Stimulated activated effector memory CD8-positive, alpha-beta T cell treated with anti-CD3 and anti-CD28 coated beads, Interleukin-12 subunit alpha, Interleukin-12 subunit beta, amount 100 ng/mL, for 72 hours (primary cell): ENCODE measurements around the gene FRMPD4.
"Not testable (repeated sequence)": the region's sequence is repeated elsewhere in the genome, so short reads cannot be mapped to it uniquely, and the experiment has no call there.

ENCODE experiments used
- ATAC-seq: fragments of 150-1000 bp; cut with Tn5 transposase; 2 replicates; pipeline ENCODE4 v1.10.0; 2021
- DNase-seq, 2 donors: peaks; one replicate each; pipeline ENCODE4 v3.0.0; 2021 to 2022; ENCODE audit warnings: low spot score in 2 of 2
- H3K27ac Mint-ChIP-seq: one replicate; pipeline ENCODE4 v1.8.0; 2022; ENCODE audit warnings: mild to moderate bottlenecking, mixed read lengths
- H3K36me3 Mint-ChIP-seq: one replicate; pipeline ENCODE4 v1.8.0; 2022; ENCODE audit warnings: mild to moderate bottlenecking, mixed read lengths
- H3K4me1 Mint-ChIP-seq: one replicate; pipeline ENCODE4 v1.8.0; 2022; ENCODE audit warnings: mixed read lengths
- H3K4me3 Mint-ChIP-seq: one replicate; pipeline ENCODE4 v1.8.0; 2022; ENCODE audit warnings: mild to moderate bottlenecking, mixed read lengths
- H3K9me3 Mint-ChIP-seq: one replicate; pipeline ENCODE4 v1.8.0; 2022; ENCODE audit warnings: mixed read lengths

FRMPD4 gene

DNA sequence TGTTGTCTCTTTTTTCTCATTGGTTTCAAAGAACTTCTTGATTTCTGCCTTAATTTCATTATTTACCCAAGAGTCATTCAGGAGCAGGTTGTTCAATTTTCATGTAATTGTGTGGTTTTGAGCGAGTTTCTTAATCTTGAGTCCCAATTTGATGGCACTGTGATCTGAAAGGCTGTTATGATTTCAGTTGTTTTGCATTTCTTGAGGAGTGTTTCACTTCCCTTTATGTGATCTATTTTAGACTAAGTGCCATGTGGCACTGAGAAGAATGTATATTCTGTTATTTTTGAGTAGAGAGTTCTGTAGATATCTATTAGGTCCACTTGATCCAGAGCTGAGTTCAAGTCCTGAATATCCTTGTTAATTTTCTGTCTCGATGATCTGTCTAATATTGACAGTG, 377.1 kb downstream of the FRMPD4 start:
- ATAC-seq, H3K4me3 Mint-ChIP-seq, H3K27ac Mint-ChIP-seq, H3K4me1 Mint-ChIP-seq, H3K9me3 Mint-ChIP-seq, H3K36me3 Mint-ChIP-seq, DNase-seq: not testable (repeated sequence)

GRCh38 chrX:12526306-12526705, 388.0 kb downstream of the FRMPD4 start:
- no peaks in the 10 kb centered on the region for H3K4me1 Mint-ChIP-seq
- ATAC-seq = no peak
- no peaks in the 10 kb centered on the region for H3K36me3 Mint-ChIP-seq
- H3K9me3 Mint-ChIP-seq = no peaks in the 10 kb centered on the region
- H3K27ac Mint-ChIP-seq = no peak overlapping the region
- DNase-seq = no peak
- H3K4me3 Mint-ChIP-seq = no peak overlapping the region

DNA sequence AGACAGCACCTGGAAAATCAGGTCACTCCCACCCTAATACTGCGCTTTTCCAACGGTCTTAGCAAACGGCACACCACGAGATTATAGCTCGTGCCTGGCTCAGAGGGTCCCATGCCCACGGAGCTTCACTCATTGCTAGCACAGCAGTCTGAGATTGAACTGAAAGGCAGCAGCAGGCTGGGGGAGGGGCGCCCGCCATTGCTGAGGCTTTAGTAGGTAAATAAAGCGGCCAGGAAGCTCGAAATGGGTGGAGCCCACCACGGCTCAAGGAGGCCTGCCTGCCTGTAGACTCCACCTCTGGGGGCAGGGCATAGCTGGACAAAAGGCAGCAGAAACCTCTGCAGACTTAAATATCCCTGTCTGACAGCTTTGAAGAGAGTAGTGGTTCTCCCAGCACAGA, 399.8 kb downstream of the FRMPD4 start:
- not testable (repeated sequence) for H3K9me3 Mint-ChIP-seq, DNase-seq, H3K36me3 Mint-ChIP-seq, H3K27ac Mint-ChIP-seq, H3K4me3 Mint-ChIP-seq, H3K4me1 Mint-ChIP-seq, ATAC-seq

DNA sequence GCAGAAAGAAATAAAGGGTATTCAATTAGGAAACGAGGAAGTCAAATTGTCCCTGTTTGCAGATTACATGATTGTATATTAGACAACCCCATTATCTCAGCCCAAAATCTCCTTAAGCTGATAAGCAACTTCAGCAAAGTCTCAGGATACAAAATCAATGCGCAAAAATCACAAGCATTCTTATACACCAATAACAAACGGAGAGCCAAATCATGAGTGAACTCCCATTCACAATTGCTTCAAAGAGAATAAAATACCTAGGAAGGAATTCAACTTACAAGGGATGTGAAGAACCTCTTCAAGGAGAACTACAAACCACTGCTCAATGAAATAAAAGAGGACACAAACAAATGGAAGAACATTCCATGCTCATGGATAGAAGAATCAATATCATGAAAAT, 404.0 kb downstream of the FRMPD4 start:
- not testable (repeated sequence) for H3K4me3 Mint-ChIP-seq, H3K36me3 Mint-ChIP-seq, DNase-seq, H3K27ac Mint-ChIP-seq, ATAC-seq, H3K9me3 Mint-ChIP-seq, H3K4me1 Mint-ChIP-seq

- Mint-ChIP-seq H3K36me3 (no peaks in the 10 kb centered on the region), H3K4me3 (no peak overlapping the region), H3K4me1 (no peaks in the 10 kb centered on the region), H3K9me3 (no peaks in the 10 kb centered on the region), H3K27ac (no peak overlapping the region)
- no peak for DNase-seq
- no peak for ATAC-seq
These were observed 410.1 kb downstream of the FRMPD4 start for GRCh38 chrX:12548341-12548740.

DNA sequence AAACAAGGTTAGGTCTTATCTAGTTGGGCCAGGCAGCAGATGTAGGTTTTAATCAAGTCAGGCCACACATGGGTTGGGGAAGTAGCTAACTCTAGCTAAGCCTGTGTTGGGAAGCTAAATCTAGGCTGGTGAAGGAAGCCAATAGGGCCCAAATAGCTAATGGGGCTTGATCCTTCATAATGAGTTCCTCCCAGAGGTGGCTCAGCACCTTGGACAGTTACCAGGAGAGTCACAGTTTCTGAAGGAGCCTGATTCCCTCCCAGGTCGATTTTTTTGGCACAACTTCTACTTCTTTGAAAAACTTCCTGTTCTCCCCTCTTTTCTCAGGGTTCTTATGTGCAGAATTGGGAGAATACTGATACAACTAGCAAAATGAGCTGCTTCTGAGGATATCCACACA, 410.5 kb downstream of the FRMPD4 start:
- ATAC-seq (no peak), DNase-seq (no peak)
- Mint-ChIP-seq H3K9me3 (no peaks in the 10 kb centered on the region), H3K36me3 (no peaks in the 10 kb centered on the region), H3K27ac (no peak overlapping the region), H3K4me1 (no peaks in the 10 kb centered on the region), H3K4me3 (no peak overlapping the region)

- Mint-ChIP-seq H3K4me3 (no peak overlapping the region), H3K4me1 (no peaks in the 10 kb centered on the region), H3K9me3 (no peaks in the 10 kb centered on the region), H3K36me3 (no peaks in the 10 kb centered on the region), H3K27ac (no peak overlapping the region)
- DNase-seq = no peak
- ATAC-seq = no peak
These were observed 415.9 kb downstream of the FRMPD4 start for GRCh38 chrX:12554206-12554605.

DNA sequence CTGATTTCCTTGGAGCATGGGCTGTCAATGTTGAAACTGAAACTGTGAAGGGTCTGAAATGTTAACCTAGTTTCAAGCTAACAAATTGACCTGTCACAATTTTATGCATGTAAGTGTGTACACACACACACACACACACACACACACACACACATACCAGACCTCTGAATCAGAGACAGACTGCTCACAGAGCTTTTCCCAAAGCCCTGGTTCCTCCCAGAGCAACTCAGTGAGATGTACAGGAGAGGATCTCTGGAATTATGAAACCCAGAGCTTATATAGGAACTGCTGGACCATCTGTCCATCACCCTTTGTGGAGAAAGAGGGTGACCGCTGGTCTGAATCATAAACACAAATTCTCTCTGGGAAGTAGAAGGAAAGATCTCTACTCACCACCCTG, 424.8 kb downstream of the FRMPD4 start:
- H3K36me3 Mint-ChIP-seq = no peaks in the 10 kb centered on the region
- no peaks in the 10 kb centered on the region for H3K9me3 Mint-ChIP-seq
- ATAC-seq (no peak), DNase-seq (no peak)
- no peaks in the 10 kb centered on the region for H3K4me1 Mint-ChIP-seq
- no peak overlapping the region for H3K27ac Mint-ChIP-seq
- H3K4me3 Mint-ChIP-seq = no peak overlapping the region

DNA sequence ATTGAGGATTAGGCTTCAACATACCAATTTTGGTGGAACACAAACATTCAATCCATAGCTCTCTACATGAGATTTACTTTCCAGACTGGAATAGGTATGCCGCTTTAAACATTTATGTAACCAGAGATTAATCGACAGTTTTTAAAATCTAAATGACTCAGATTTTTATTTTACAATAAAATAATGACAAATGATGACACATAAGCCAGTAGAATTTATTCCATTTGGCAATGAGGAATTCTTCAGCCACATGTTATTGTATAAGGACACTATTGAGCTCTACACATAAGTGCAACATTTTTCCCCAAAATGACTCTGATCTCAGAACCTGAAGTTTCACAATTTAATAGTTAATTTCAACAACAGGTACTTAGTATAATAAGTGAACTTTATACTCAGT, 425.9 kb downstream of the FRMPD4 start:
- ATAC-seq = no peak
- no peak overlapping the region for H3K27ac Mint-ChIP-seq
- DNase-seq = no peak
- H3K9me3 Mint-ChIP-seq = no peaks in the 10 kb centered on the region
- no peaks in the 10 kb centered on the region for H3K36me3 Mint-ChIP-seq
- no peaks in the 10 kb centered on the region for H3K4me1 Mint-ChIP-seq
- no peak overlapping the region for H3K4me3 Mint-ChIP-seq

GRCh38 chrX:12567857-12568256, 429.6 kb downstream of the FRMPD4 start:
- ATAC-seq (no peak), DNase-seq (no peak)

DNA sequence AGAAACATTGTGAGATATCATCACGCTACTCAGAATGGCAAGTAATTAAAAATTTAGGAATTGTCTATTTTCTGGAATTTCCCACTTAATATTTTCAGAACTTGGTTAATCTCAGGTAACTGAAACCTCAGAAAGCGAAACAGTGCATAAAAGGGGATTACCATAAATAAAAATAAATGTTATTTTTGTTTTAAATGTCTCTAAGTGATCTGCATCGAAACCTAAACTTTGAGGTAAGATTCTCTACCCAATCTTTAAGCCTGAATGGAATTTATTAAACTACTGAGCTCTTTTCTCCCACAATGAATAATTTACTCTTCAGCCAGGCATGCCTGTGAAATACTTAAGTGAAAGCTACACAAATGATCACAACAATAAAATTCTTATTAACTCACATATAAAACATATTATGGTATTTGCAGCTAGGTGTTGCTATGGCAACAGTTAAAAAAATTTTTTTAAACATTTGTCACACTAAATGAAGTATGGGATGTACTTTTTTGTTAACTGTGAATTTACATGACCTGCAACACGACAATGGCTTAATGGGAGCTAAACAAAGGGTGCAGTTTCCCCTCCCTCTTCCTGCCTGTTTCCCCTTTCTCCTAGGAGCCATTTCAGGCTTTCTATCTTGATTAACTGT, 432.7 kb downstream of the FRMPD4 start:
- Mint-ChIP-seq H3K36me3 (no peaks in the 10 kb centered on the region), H3K4me3 (no peak overlapping the region), H3K9me3 (no peaks in the 10 kb centered on the region), H3K27ac (no peak overlapping the region), H3K4me1 (no peaks in the 10 kb centered on the region)
- ATAC-seq (no peak), DNase-seq (no peak)

More at GRCh38 chrX:12567857-12568256, 429.6 kb downstream of the FRMPD4 start:
- H3K9me3 Mint-ChIP-seq = no peaks in the 10 kb centered on the region
- no peak overlapping the region for H3K4me3 Mint-ChIP-seq
- no peaks in the 10 kb centered on the region for H3K36me3 Mint-ChIP-seq
- no peaks in the 10 kb centered on the region for H3K4me1 Mint-ChIP-seq
- no peak overlapping the region for H3K27ac Mint-ChIP-seq

DNA sequence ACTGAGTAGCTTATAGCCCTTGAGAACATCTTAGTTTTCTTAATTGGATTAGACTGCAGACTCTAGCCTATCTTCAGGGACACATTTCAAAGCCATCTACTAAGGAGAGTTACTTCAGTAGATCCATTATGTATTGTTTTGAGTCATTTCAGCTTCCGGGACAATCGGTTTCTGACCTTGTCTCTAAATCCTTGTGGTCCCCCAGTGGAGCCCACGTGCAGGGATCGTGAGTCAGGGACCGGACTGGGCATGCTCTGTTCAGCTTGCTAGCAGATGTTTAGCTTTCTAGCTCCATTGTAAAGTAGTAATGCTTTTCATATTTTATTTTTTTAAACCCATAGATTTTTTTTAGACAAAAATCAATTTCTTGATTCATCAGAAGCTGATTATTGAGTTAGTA, 441.0 kb downstream of the FRMPD4 start:
- peaks cover 4% of the 10 kb centered on the region for H3K9me3 Mint-ChIP-seq

DNA sequence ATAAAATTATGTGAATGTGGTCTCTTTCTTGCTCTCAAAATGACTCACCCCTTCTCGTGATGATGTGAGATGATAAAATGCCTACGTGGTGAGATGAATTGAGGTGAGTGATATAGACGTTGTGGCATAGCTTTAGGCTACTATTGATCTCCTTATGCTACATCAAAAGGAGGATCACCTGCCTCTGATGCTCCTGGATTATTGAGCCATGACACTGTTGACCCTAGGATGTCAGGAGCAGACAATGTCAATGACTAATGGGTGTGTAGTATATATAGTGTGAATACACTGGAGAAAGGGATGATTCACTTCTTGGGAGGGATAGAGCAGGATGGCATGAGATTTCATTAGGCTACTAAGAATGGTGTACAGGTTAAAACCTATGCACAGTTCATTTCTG, 442.3 kb downstream of the FRMPD4 start:
- Mint-ChIP-seq H3K9me3 (peaks cover 4% of the 10 kb centered on the region), H3K36me3 (no peaks in the 10 kb centered on the region), H3K4me1 (no peaks in the 10 kb centered on the region), H3K4me3 (no peak overlapping the region), H3K27ac (no peak overlapping the region)
- ATAC-seq (no peak), DNase-seq (no peak)

More for the DNA sequence above, 441.0 kb downstream of the FRMPD4 start:
- no peaks in the 10 kb centered on the region for H3K4me1 Mint-ChIP-seq
- no peak overlapping the region for H3K4me3 Mint-ChIP-seq
- ATAC-seq = no peak
- no peaks in the 10 kb centered on the region for H3K36me3 Mint-ChIP-seq
- H3K27ac Mint-ChIP-seq = no peak overlapping the region
- DNase-seq = no peak

DNA sequence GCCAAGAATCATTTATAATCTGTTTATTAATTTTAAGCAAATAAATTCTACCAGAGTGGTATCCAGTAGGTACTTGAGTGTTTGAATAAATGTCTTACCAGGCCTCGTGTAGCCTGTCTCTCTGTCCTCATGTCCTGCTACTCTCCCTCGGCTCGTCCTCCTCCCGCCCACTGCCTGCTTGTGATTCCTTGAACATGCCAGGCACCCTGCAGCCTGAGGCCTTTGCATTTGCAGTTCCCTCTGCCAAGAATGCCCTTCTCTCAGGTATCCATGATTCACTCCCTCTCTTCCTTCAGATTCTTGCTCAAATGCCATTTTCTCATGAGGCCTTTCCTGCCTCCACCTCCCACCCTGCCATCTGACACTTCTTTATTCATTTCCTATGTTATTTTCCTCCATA, 443.3 kb downstream of the FRMPD4 start:
- Mint-ChIP-seq H3K36me3 (no peaks in the 10 kb centered on the region), H3K9me3 (peaks cover 4% of the 10 kb centered on the region), H3K4me3 (no peak overlapping the region), H3K27ac (no peak overlapping the region), H3K4me1 (no peaks in the 10 kb centered on the region)
- DNase-seq = no peak
- ATAC-seq = no peak

- DNase-seq (no peak), ATAC-seq (no peak)
- H3K9me3 Mint-ChIP-seq = no peaks in the 10 kb centered on the region
- no peaks in the 10 kb centered on the region for H3K4me1 Mint-ChIP-seq
- H3K4me3 Mint-ChIP-seq = no peak overlapping the region
- H3K27ac Mint-ChIP-seq = no peak overlapping the region
- no peaks in the 10 kb centered on the region for H3K36me3 Mint-ChIP-seq
These were observed 444.4 kb downstream of the FRMPD4 start for GRCh38 chrX:12582649-12583048.

- DNase-seq = no peak
- no peak overlapping the region for H3K27ac Mint-ChIP-seq
- no peaks in the 10 kb centered on the region for H3K4me1 Mint-ChIP-seq
- ATAC-seq = no peak
- no peaks in the 10 kb centered on the region for H3K36me3 Mint-ChIP-seq
- no peaks in the 10 kb centered on the region for H3K9me3 Mint-ChIP-seq
- H3K4me3 Mint-ChIP-seq = no peak overlapping the region
These were observed 445.3 kb downstream of the FRMPD4 start for GRCh38 chrX:12583543-12583942.

GRCh38 chrX:12595720-12596119, 457.4 kb downstream of the FRMPD4 start:
- no peaks in the 10 kb centered on the region for H3K4me1 Mint-ChIP-seq
- ATAC-seq = no peak
- H3K36me3 Mint-ChIP-seq = no peaks in the 10 kb centered on the region

More at GRCh38 chrX:12595720-12596119, 457.4 kb downstream of the FRMPD4 start:
- Mint-ChIP-seq H3K4me3 (no peak overlapping the region), H3K9me3 (no peaks in the 10 kb centered on the region), H3K27ac (no peak overlapping the region)
- DNase-seq = no peak
